Neuronal stem cell (in vitro differentiated cells): Measurements from ENCODE around the gene ATP11B.
"Not testable (repeated sequence)": the region's sequence is repeated elsewhere in the genome, so short reads cannot be mapped to it uniquely, and the experiment has no call there.

ENCODE experiments used
- DNase-seq: peaks from one replicate; pipeline ENCODE4 v3.0.0-alpha.2; 2013; ENCODE audit warnings: low spot score
- H2AFZ ChIP-seq: one replicate; pipeline ENCODE4 v1.6.1; 2013; ENCODE audit warnings: mild to moderate bottlenecking, low read length, inconsistent platforms
- H2AK5ac ChIP-seq: 2 replicates; pipeline ENCODE4 v1.6.1; 2013; ENCODE audit warnings: low read depth, mild to moderate bottlenecking, inconsistent platforms, low read length, moderate library complexity, mixed read lengths
- H2BK120ac ChIP-seq: 2 replicates; pipeline ENCODE4 v1.6.1; 2013; ENCODE audit warnings: low read depth, mild to moderate bottlenecking, inconsistent platforms, low read length, moderate library complexity, mixed read lengths
- H2BK12ac ChIP-seq: one replicate; pipeline ENCODE4 v1.6.1; 2013; ENCODE audit warnings: low read length, inconsistent platforms
- H2BK15ac ChIP-seq: 2 replicates; pipeline ENCODE4 v1.6.1; 2013; ENCODE audit warnings: mild to moderate bottlenecking, low read length, inconsistent platforms, mixed read lengths
- H2BK5ac ChIP-seq: one replicate; pipeline ENCODE4 v1.6.1; 2013; ENCODE audit warnings: inconsistent platforms, mild to moderate bottlenecking, low read length, moderate library complexity
- H3K14ac ChIP-seq: one replicate; pipeline ENCODE4 v1.6.1; 2013; ENCODE audit warnings: low read length, inconsistent platforms
- H3K18ac ChIP-seq: 2 replicates; pipeline ENCODE4 v1.6.1; 2013; ENCODE audit warnings: low read length, inconsistent platforms
- H3K23ac ChIP-seq: 2 replicates; pipeline ENCODE4 v1.6.1; 2013; ENCODE audit warnings: low read depth, mild to moderate bottlenecking, mixed read lengths, low read length, inconsistent platforms; ENCODE audit not compliant: poor library complexity
- H3K27ac ChIP-seq: replicated peaks from 3 replicates; pipeline ENCODE4 v1.5.1; 2013; ENCODE audit warnings: low read length, inconsistent platforms
- H3K27me3 ChIP-seq, 3 experiments: 2 replicates each; pipeline ENCODE4 v1.6.1; 2013; ENCODE audit warnings: low read length in 3 of 3, mild to moderate bottlenecking in 2 of 3, inconsistent platforms in 1 of 3, low read depth in 1 of 3, mixed read lengths in 1 of 3, moderate library complexity in 1 of 3; ENCODE audit not compliant: control insufficient read depth in 3 of 3, insufficient read depth in 3 of 3
- H3K36me3 ChIP-seq, 2 donors: replicated peaks in 1 of 2; 2 replicates each; pipeline ENCODE4 v1.6.1; 2013; ENCODE audit warnings: low read length in 2 of 2; ENCODE audit not compliant: control insufficient read depth in 2 of 2, insufficient read depth in 2 of 2
- H3K4ac ChIP-seq: 2 replicates; pipeline ENCODE4 v1.6.1; 2013; ENCODE audit warnings: inconsistent platforms, mild to moderate bottlenecking, low read length, moderate library complexity
- H3K4me1 ChIP-seq, 2 donors: 1 replicate in 1 of 2; 2 replicates in 1 of 2; pipeline ENCODE4 v1.6.1; 2013; ENCODE audit warnings: low read length in 2 of 2, low read depth in 1 of 2; ENCODE audit not compliant: control insufficient read depth in 2 of 2, insufficient read depth in 1 of 2
- H3K4me2 ChIP-seq: one replicate; pipeline ENCODE4 v1.6.1; 2013; ENCODE audit warnings: mild to moderate bottlenecking, low read length, inconsistent platforms; ENCODE audit not compliant: insufficient read depth, poor library complexity, severe bottlenecking
- H3K4me3 ChIP-seq, 2 donors: 2 replicates each; pipeline ENCODE4 v1.5.1; 2013; ENCODE audit warnings: low read length in 2 of 2, mild to moderate bottlenecking in 2 of 2, inconsistent platforms in 1 of 2, moderate library complexity in 1 of 2
- H3K79me1 ChIP-seq: one replicate; pipeline ENCODE4 v1.6.1; 2013; ENCODE audit warnings: low read depth, mild to moderate bottlenecking, inconsistent platforms, low read length, moderate library complexity
- H3K9ac ChIP-seq: one replicate; pipeline ENCODE4 v1.6.1; 2013; ENCODE audit warnings: mild to moderate bottlenecking, low read depth, low read length, inconsistent platforms; ENCODE audit not compliant: poor library complexity
- H3K9me3 ChIP-seq, 2 donors: replicated peaks in 1 of 2; 2 replicates each; pipeline versions ENCODE3 to v1.6.1; 2013; ENCODE audit warnings: low read length in 2 of 2, mild to moderate bottlenecking in 2 of 2, inconsistent platforms in 1 of 2, low read depth in 1 of 2, mixed read lengths in 1 of 2, moderate library complexity in 1 of 2; ENCODE audit not compliant: control insufficient read depth in 2 of 2, insufficient read depth in 1 of 2
- H4K8ac ChIP-seq: one replicate; pipeline ENCODE4 v1.6.1; 2013; ENCODE audit warnings: low read depth, mild to moderate bottlenecking, inconsistent platforms, low read length, moderate library complexity
- H4K91ac ChIP-seq: one replicate; pipeline ENCODE4 v1.6.1; 2013; ENCODE audit warnings: low read length, low read depth, mild to moderate bottlenecking, inconsistent platforms; ENCODE audit not compliant: poor library complexity
- WGBS, 2 donors: extraction: QIAGEN DNeasy Blood & Tissue Kit; methylation state at CpG; one replicate each; pipeline ENCODE4 v1.1.7; 2013; ENCODE audit warnings: missing lambda C conversion rate in 2 of 2, mixed read lengths in 1 of 2; ENCODE audit not compliant: insufficient read length in 2 of 2, insufficient replicate concordance in 1 of 2; ENCODE audit errors: extremely low coverage in 2 of 2; 5-methylcytosine and 5-hydroxymethylcytosine counted together

ATP11B gene

GRCh38 chr3:182870917-182871316 is 77.6 kb downstream of the ATP11B start:
- H3K23ac ChIP-seq, H2BK5ac ChIP-seq, H3K4me3 ChIP-seq, H3K4me1 ChIP-seq, H4K91ac ChIP-seq, H3K4ac ChIP-seq, DNase-seq, H2BK120ac ChIP-seq, H2AK5ac ChIP-seq, H3K79me1 ChIP-seq, H3K27ac ChIP-seq, H2BK12ac ChIP-seq, H3K4me2 ChIP-seq, H3K27me3 ChIP-seq, H3K18ac ChIP-seq, H4K8ac ChIP-seq, H3K9ac ChIP-seq, H3K14ac ChIP-seq, H2BK15ac ChIP-seq, H2AFZ ChIP-seq: not testable (repeated sequence)
- WGBS, 2 donors = no CpG with 5 or more reads among the region's 3 CpGs
- H3K36me3 ChIP-seq = peaks cover 8 to 78% of the 10 kb centered on the region in 2 donors
- peaks cover 0 to 14% of the 10 kb centered on the region in 2 donors for H3K9me3 ChIP-seq

GRCh38 chr3:182879031-182879611 is 85.8 kb downstream of the ATP11B start:
- Histone ChIP-seq H2BK15ac (no peak overlapping the region), H4K91ac (no peak overlapping the region), H3K27ac (no peak overlapping the region), H4K8ac (no peak overlapping the region), H3K9me3 (no peaks in the 10 kb centered on the region), H3K4me3 (no peak overlapping the region), H2BK120ac (no peak overlapping the region), H3K23ac (no peak overlapping the region), H2AK5ac (no peak overlapping the region), H3K4ac (no peak overlapping the region), H2BK12ac (no peak overlapping the region), H3K4me2 (no peak overlapping the region), H3K36me3 (peaks cover 0 to 62% of the 10 kb centered on the region in 2 donors), H3K27me3 (no peaks in the 10 kb centered on the region), H2AFZ (no peak overlapping the region), H3K4me1 (no peaks in the 10 kb centered on the region), H3K79me1 (no peaks in the 10 kb centered on the region), H3K18ac (no peak overlapping the region), H3K14ac (no peak overlapping the region), H3K9ac (no peak overlapping the region), H2BK5ac (no peak overlapping the region)
- no CpG with 5 or more reads among the region's 1 CpG for WGBS, 2 donors
- DNase-seq = no peak

GRCh38 chr3:182886497-182886896 is 93.2 kb downstream of the ATP11B start:
- Histone ChIP-seq H3K9ac (no peak overlapping the region), H3K4ac (no peak overlapping the region), H3K79me1 (no peaks in the 10 kb centered on the region), H4K91ac (no peak overlapping the region), H2BK12ac (no peak overlapping the region), H2BK5ac (no peak overlapping the region), H4K8ac (no peak overlapping the region), H3K9me3 (no peaks in the 10 kb centered on the region), H3K14ac (no peak overlapping the region), H3K4me3 (no peak overlapping the region), H3K4me2 (no peak overlapping the region), H3K27ac (no peak overlapping the region), H2BK15ac (no peak overlapping the region), H3K4me1 (no peaks in the 10 kb centered on the region), H3K18ac (no peak overlapping the region), H2BK120ac (no peak overlapping the region), H3K36me3 (peaks cover 0 to 43% of the 10 kb centered on the region in 2 donors), H3K27me3 (no peaks in the 10 kb centered on the region), H2AFZ (no peak overlapping the region), H3K23ac (no peak overlapping the region), H2AK5ac (no peak overlapping the region)
- no peak for DNase-seq

GRCh38 chr3:182889948-182890629 is 96.8 kb downstream of the ATP11B start:
- Histone ChIP-seq H4K91ac (no peak overlapping the region), H3K9ac (no peak overlapping the region), H3K4ac (no peak overlapping the region), H3K4me2 (no peak overlapping the region), H3K36me3 (peaks cover 0 to 39% of the 10 kb centered on the region in 2 donors), H3K79me1 (no peaks in the 10 kb centered on the region), H3K27ac (no peak overlapping the region), H3K4me3 (no peak overlapping the region), H2AK5ac (no peak overlapping the region), H2BK12ac (no peak overlapping the region), H3K18ac (no peak overlapping the region), H3K23ac (no peak overlapping the region), H2AFZ (no peak overlapping the region), H2BK15ac (no peak overlapping the region), H3K9me3 (no peaks in the 10 kb centered on the region), H3K14ac (no peak overlapping the region), H2BK5ac (no peak overlapping the region), H2BK120ac (no peak overlapping the region), H3K27me3 (no peaks in the 10 kb centered on the region), H4K8ac (no peak overlapping the region), H3K4me1 (no peaks in the 10 kb centered on the region)
- WGBS, 2 donors = no CpG with 5 or more reads among the region's 3 CpGs
- DNase-seq = no peak
